Measurements from ENCODE around the gene PNPLA7. TPM values are rescaled to one million over a fixed set of nuclear protein-coding genes. Genes with fewer than 3 reads are reported as not detected.
"Not testable (repeated sequence)": the region's sequence is repeated elsewhere in the genome, so short reads cannot be mapped to it uniquely, and the experiment has no call there.

Gene PNPLA7
- total RNA-seq, 1 donor from 2014 or later = 7.2 TPM

GRCh38 chr9:137554349-137554748, 4.1 kb upstream of the PNPLA7 start:
- no peak overlapping the region for H3K4me3 Mint-ChIP-seq (ENCODE audit: unreplicated experiment)
- no peak for DNase-seq (ENCODE audit: extremely low spot score, unreplicated experiment)
- H3K36me3 Mint-ChIP-seq (ENCODE audit: unreplicated experiment) = peaks cover 26% of the 10 kb centered on the region
- H3K27ac Mint-ChIP-seq (ENCODE audit: unreplicated experiment) = no peak overlapping the region
- H3K4me1 Mint-ChIP-seq (ENCODE audit: unreplicated experiment) = peaks cover 16% of the 10 kb centered on the region
- H3K9me3 Mint-ChIP-seq (ENCODE audit: unreplicated experiment) = no peaks in the 10 kb centered on the region
- TF ChIP-seq CTCF (IDR thresholded peaks at IDR 0.05) = no peak
- no peaks in the 10 kb centered on the region for H3K27me3 Mint-ChIP-seq (ENCODE audit: unreplicated experiment)

GRCh38 chr9:137553654-137554053, 3.5 kb upstream of the PNPLA7 start:
- not testable (repeated sequence) for H3K27me3 Mint-ChIP-seq (ENCODE audit: unreplicated experiment); H3K9me3 Mint-ChIP-seq (ENCODE audit: unreplicated experiment); H3K27ac Mint-ChIP-seq (ENCODE audit: unreplicated experiment); H3K4me3 Mint-ChIP-seq (ENCODE audit: unreplicated experiment); DNase-seq (ENCODE audit: extremely low spot score, unreplicated experiment)
- Mint-ChIP-seq H3K4me1 (ENCODE audit: unreplicated experiment) (peaks cover 20% of the 10 kb centered on the region), H3K36me3 (ENCODE audit: unreplicated experiment) (peaks cover 26% of the 10 kb centered on the region)

GRCh38 chr9:137552022-137552768, 2.0 kb upstream of the PNPLA7 start:
- Mint-ChIP-seq H3K9me3 (ENCODE audit: unreplicated experiment) (no peaks in the 10 kb centered on the region), H3K4me3 (ENCODE audit: unreplicated experiment) (peak overlapping the region; percentile 78), H3K27me3 (ENCODE audit: unreplicated experiment) (no peaks in the 10 kb centered on the region), H3K27ac (ENCODE audit: unreplicated experiment) (peak overlapping the region; percentile 71), H3K4me1 (ENCODE audit: unreplicated experiment) (peaks cover 20% of the 10 kb centered on the region), H3K36me3 (ENCODE audit: unreplicated experiment) (peaks cover 22% of the 10 kb centered on the region)
- TF ChIP-seq CTCF (IDR thresholded peaks at IDR 0.05) = no peak
- DNase-seq (ENCODE audit: extremely low spot score, unreplicated experiment) = no peak

GRCh38 chr9:137551264-137552021, 1.2 kb upstream of the PNPLA7 start, which contains the start of gene MRPL41:
Gene MRPL41, plus strand, starts transcription at chr9:137551879. Its CDS starts 203 bp downstream, at chr9:137552082.
- Mint-ChIP-seq H3K27ac (ENCODE audit: unreplicated experiment) (peak within 1 kb of the TSS; percentile 71), H3K27me3 (ENCODE audit: unreplicated experiment) (no peaks in the 10 kb centered on the region), H3K9me3 (ENCODE audit: unreplicated experiment) (no peaks in the 10 kb centered on the region), H3K4me3 (ENCODE audit: unreplicated experiment) (peak within 1 kb of the TSS; percentile 78), H3K4me1 (ENCODE audit: unreplicated experiment) (peaks cover 20% of the 10 kb centered on the region), H3K36me3 (ENCODE audit: unreplicated experiment) (peaks cover 16% of the 10 kb centered on the region)
- peak; percentile 59 for TF ChIP-seq CTCF (IDR thresholded peaks at IDR 0.05)
- DNase-seq (ENCODE audit: extremely low spot score, unreplicated experiment) = peak; percentile 96

GRCh38 chr9:137550958-137551263, 709 bp upstream of the PNPLA7 start:
- H3K9me3 Mint-ChIP-seq (ENCODE audit: unreplicated experiment); DNase-seq (ENCODE audit: extremely low spot score, unreplicated experiment); H3K27ac Mint-ChIP-seq (ENCODE audit: unreplicated experiment); H3K27me3 Mint-ChIP-seq (ENCODE audit: unreplicated experiment): not testable (repeated sequence)
- Mint-ChIP-seq H3K4me1 (ENCODE audit: unreplicated experiment) (peaks cover 20% of the 10 kb centered on the region), H3K4me3 (ENCODE audit: unreplicated experiment) (peak overlapping the region; percentile 60), H3K36me3 (ENCODE audit: unreplicated experiment) (peaks cover 14% of the 10 kb centered on the region)
